ENCODE measurements around the gene BCL11A.

GRCh38 chr2:60544954-60545560, 8.4 kb downstream of the BCL11A start:
- TF ChIP-seq CTCF (IDR thresholded peaks at IDR 0.05) (no peak), POLR2A (IDR thresholded peaks at IDR 0.05) (no peak)
